ENCODE data around the gene DAW1.

Gene DAW1

GRCh38 chr2:227864161-227864756 lies 7.2 kb upstream of the DAW1 start:
- POLR2A ChIA-PET: no interaction called here
- no peak for DNase-seq (ENCODE audit: extremely low spot score)
- CTCF ChIA-PET: no interaction called here
- TF ChIP-seq SUZ12 (IDR thresholded peaks at IDR 0.05): no peak

- ChIA-PET CTCF (no interaction called here), POLR2A (no interaction called here)
- DNase-seq (ENCODE audit: extremely low spot score): no peak
- no peak for TF ChIP-seq SP1 (IDR thresholded peaks at IDR 0.05)
- no peak for TF ChIP-seq FOXK2 (IDR thresholded peaks at IDR 0.05)
- no peak for TF ChIP-seq HDGF (IDR thresholded peaks at IDR 0.05; ENCODE audit: borderline replicate concordance)
- TF ChIP-seq SUZ12 (IDR thresholded peaks at IDR 0.05): no peak
These were observed 6.1 kb upstream of the DAW1 start for GRCh38 chr2:227865291-227865690.

- no peak for DNase-seq (ENCODE audit: extremely low spot score)
- ChIA-PET POLR2A (no interaction called here), CTCF (no interaction called here)
- TF ChIP-seq SUZ12 (IDR thresholded peaks at IDR 0.05) (no peak), FOXA1 (IDR thresholded peaks at IDR 0.05) (no peak), BHLHE40 (IDR thresholded peaks at IDR 0.05; ENCODE audit: borderline replicate concordance) (no peak), FOXK2 (IDR thresholded peaks at IDR 0.05) (no peak), LEF1 (IDR thresholded peaks at IDR 0.05; ENCODE audit: borderline replicate concordance) (no peak), NFRKB (IDR thresholded peaks at IDR 0.05) (no peak), CTBP1 (IDR thresholded peaks at IDR 0.05; ENCODE audit: borderline replicate concordance) (no peak), ARNT (IDR thresholded peaks at IDR 0.05) (no peak), ELF4 (IDR thresholded peaks at IDR 0.05) (no peak), ZNF384 (IDR thresholded peaks at IDR 0.05) (no peak), L3MBTL2 (conservative IDR thresholded peaks at IDR 0.05) (no peak), FOXM1 (IDR thresholded peaks at IDR 0.05; ENCODE audit: borderline replicate concordance) (no peak), TARDBP (IDR thresholded peaks at IDR 0.05) (no peak), SP1 (IDR thresholded peaks at IDR 0.05) (no peak), HDGF (IDR thresholded peaks at IDR 0.05; ENCODE audit: borderline replicate concordance) (no peak), PKNOX1 (IDR thresholded peaks at IDR 0.05) (no peak)
These were observed 4.0 kb upstream of the DAW1 start for GRCh38 chr2:227867386-227867785.

GRCh38 chr2:227870710-227871374 lies 589 bp upstream of the DAW1 start:
- ChIA-PET CTCF (no interaction called here), POLR2A (no interaction called here)
- DNase-seq (ENCODE audit: extremely low spot score): no peak
- no peak for TF ChIP-seq L3MBTL2 (conservative IDR thresholded peaks at IDR 0.05)
- no peak for TF ChIP-seq FOXM1 (IDR thresholded peaks at IDR 0.05; ENCODE audit: borderline replicate concordance)
- TF ChIP-seq FOXK2 (IDR thresholded peaks at IDR 0.05): no peak
- no peak for TF ChIP-seq TARDBP (IDR thresholded peaks at IDR 0.05)

- ChIA-PET POLR2A (no interaction called here), CTCF (interaction anchor here (0.6 to 1.0 kb wide), 2 partner anchors 10 to 546 kb away, joined by 5 to 7 read pairs; no protein-coding TSS in a partner anchor)
- no peak for DNase-seq (ENCODE audit: extremely low spot score)
- TF ChIP-seq NFRKB (IDR thresholded peaks at IDR 0.05) (no peak), ELF4 (IDR thresholded peaks at IDR 0.05) (no peak), BHLHE40 (IDR thresholded peaks at IDR 0.05; ENCODE audit: borderline replicate concordance) (no peak), CTBP1 (IDR thresholded peaks at IDR 0.05; ENCODE audit: borderline replicate concordance) (no peak), PKNOX1 (IDR thresholded peaks at IDR 0.05) (no peak), FOXA1 (IDR thresholded peaks at IDR 0.05) (no peak), SUZ12 (IDR thresholded peaks at IDR 0.05) (no peak), TARDBP (IDR thresholded peaks at IDR 0.05) (no peak), SP1 (IDR thresholded peaks at IDR 0.05) (no peak), L3MBTL2 (conservative IDR thresholded peaks at IDR 0.05) (no peak), LEF1 (IDR thresholded peaks at IDR 0.05; ENCODE audit: borderline replicate concordance) (no peak), FOXM1 (IDR thresholded peaks at IDR 0.05; ENCODE audit: borderline replicate concordance) (no peak), ARNT (IDR thresholded peaks at IDR 0.05) (no peak), HDGF (IDR thresholded peaks at IDR 0.05; ENCODE audit: borderline replicate concordance) (no peak), FOXK2 (IDR thresholded peaks at IDR 0.05) (no peak), ZNF384 (IDR thresholded peaks at IDR 0.05) (no peak)
These were observed 1.2 kb downstream of the DAW1 start for GRCh38 chr2:227872676-227873075.

- no peak for DNase-seq (ENCODE audit: extremely low spot score)
- POLR2A ChIA-PET: no interaction called here
- CTCF ChIA-PET: no interaction called here
These were observed 4.9 kb downstream of the DAW1 start for GRCh38 chr2:227876300-227876801.

More at GRCh38 chr2:227876300-227876801, 4.9 kb downstream of the DAW1 start:
- TF ChIP-seq NFRKB (IDR thresholded peaks at IDR 0.05) (no peak), CTBP1 (IDR thresholded peaks at IDR 0.05; ENCODE audit: borderline replicate concordance) (no peak), TARDBP (IDR thresholded peaks at IDR 0.05) (no peak), HDGF (IDR thresholded peaks at IDR 0.05; ENCODE audit: borderline replicate concordance) (no peak), SP1 (IDR thresholded peaks at IDR 0.05) (no peak), FOXA1 (IDR thresholded peaks at IDR 0.05) (no peak), PKNOX1 (IDR thresholded peaks at IDR 0.05) (no peak), ELF4 (IDR thresholded peaks at IDR 0.05) (no peak), ZNF384 (IDR thresholded peaks at IDR 0.05) (no peak), L3MBTL2 (conservative IDR thresholded peaks at IDR 0.05) (no peak), ARNT (IDR thresholded peaks at IDR 0.05) (no peak), FOXM1 (IDR thresholded peaks at IDR 0.05; ENCODE audit: borderline replicate concordance) (no peak), FOXK2 (IDR thresholded peaks at IDR 0.05) (no peak), SUZ12 (IDR thresholded peaks at IDR 0.05) (no peak), LEF1 (IDR thresholded peaks at IDR 0.05; ENCODE audit: borderline replicate concordance) (no peak), BHLHE40 (IDR thresholded peaks at IDR 0.05; ENCODE audit: borderline replicate concordance) (no peak)

Data from HEK293T (cell line).